IPS-18a (cell line): ENCODE data around the gene CPB2.

Source experiments
- H3K27ac ChIP-seq: one replicate; pipeline ENCODE4 v1.5.1; 2013; ENCODE audit warnings: low read length
- H3K27me3 ChIP-seq: one replicate; pipeline ENCODE4 v1.6.1; 2013; ENCODE audit warnings: mild to moderate bottlenecking, low read length; ENCODE audit not compliant: control insufficient read depth, insufficient read depth
- H3K36me3 ChIP-seq: one replicate; pipeline ENCODE4 v1.6.1; 2013; ENCODE audit warnings: low read depth, low read length; ENCODE audit not compliant: control insufficient read depth
- H3K4me1 ChIP-seq: one replicate; pipeline ENCODE4 v1.6.1; 2013; ENCODE audit warnings: low read depth, low read length; ENCODE audit not compliant: control insufficient read depth
- H3K4me3 ChIP-seq: one replicate; pipeline ENCODE4 v1.5.1; 2013; ENCODE audit warnings: low read length
- H3K9ac ChIP-seq: one replicate; pipeline ENCODE4 v1.6.1; 2013; ENCODE audit warnings: mild to moderate bottlenecking, low read length, moderate library complexity
- H3K9me3 ChIP-seq: one replicate; pipeline ENCODE4 v1.6.1; 2013; ENCODE audit warnings: low read depth, low read length; ENCODE audit not compliant: control insufficient read depth

CPB2 gene

DNA sequence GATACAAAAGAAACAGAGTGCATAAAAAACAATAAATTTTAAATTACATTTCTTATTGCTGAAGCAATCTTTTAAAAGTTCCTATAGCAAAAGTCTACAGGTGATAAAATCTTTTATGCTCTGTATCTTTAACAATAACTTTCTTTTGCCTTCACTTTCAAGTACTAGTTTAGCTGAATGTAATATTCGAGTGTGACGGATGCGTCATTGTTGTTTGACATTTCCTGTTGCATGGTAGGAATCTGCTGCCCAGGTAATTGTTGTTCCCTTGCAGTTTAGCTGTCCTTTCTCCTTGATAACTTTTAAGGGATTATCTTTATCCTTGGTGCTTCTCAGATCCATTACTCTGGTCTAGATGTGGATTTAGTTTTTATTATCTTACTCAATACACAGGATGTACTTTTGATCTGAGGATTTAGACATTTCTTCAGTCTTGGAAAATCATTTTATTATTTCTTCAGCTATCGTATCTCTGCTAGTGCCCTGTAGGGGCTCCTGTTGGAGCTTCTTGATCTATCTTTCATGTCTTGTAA, 2.1 kb upstream of the CPB2 start:
- Histone ChIP-seq H3K9me3 (no peaks in the 10 kb centered on the region), H3K4me3 (no peak overlapping the region), H3K9ac (no peak overlapping the region), H3K27me3 (no peaks in the 10 kb centered on the region), H3K36me3 (no peaks in the 10 kb centered on the region), H3K4me1 (no peaks in the 10 kb centered on the region), H3K27ac (no peak overlapping the region)

GRCh38 chr13:46103037-46103436, 1.8 kb downstream of the CPB2 start:
- no peaks in the 10 kb centered on the region for H3K4me1 ChIP-seq
- H3K27ac ChIP-seq, result no peak overlapping the region
- H3K9ac ChIP-seq, result no peak overlapping the region
- no peaks in the 10 kb centered on the region for H3K9me3 ChIP-seq
- no peaks in the 10 kb centered on the region for H3K36me3 ChIP-seq
- H3K4me3 ChIP-seq, result no peak overlapping the region
- H3K27me3 ChIP-seq, result no peaks in the 10 kb centered on the region

DNA sequence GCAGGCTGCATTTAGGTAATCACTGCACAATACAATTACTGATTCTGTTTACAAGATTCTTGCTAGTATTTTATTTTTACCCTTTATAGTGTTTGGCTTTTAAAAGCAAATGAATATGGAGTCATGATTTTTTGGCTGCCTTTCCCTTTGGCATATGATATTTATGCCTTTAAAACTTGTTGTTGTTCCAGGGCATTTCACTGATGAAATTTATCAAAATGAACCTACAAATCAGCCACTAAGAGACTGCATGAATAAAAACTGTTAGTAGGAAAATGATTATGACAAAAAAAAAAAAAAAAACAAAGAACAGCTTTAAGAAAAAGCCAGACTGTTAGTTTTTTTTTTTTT, 2.6 kb downstream of the CPB2 start:
- H3K9me3 ChIP-seq, result no peaks in the 10 kb centered on the region
- no peak overlapping the region for H3K9ac ChIP-seq
- H3K27me3 ChIP-seq, result no peaks in the 10 kb centered on the region
- H3K4me3 ChIP-seq, result no peak overlapping the region
- no peaks in the 10 kb centered on the region for H3K4me1 ChIP-seq
- H3K27ac ChIP-seq, result no peak overlapping the region
- no peaks in the 10 kb centered on the region for H3K36me3 ChIP-seq

DNA sequence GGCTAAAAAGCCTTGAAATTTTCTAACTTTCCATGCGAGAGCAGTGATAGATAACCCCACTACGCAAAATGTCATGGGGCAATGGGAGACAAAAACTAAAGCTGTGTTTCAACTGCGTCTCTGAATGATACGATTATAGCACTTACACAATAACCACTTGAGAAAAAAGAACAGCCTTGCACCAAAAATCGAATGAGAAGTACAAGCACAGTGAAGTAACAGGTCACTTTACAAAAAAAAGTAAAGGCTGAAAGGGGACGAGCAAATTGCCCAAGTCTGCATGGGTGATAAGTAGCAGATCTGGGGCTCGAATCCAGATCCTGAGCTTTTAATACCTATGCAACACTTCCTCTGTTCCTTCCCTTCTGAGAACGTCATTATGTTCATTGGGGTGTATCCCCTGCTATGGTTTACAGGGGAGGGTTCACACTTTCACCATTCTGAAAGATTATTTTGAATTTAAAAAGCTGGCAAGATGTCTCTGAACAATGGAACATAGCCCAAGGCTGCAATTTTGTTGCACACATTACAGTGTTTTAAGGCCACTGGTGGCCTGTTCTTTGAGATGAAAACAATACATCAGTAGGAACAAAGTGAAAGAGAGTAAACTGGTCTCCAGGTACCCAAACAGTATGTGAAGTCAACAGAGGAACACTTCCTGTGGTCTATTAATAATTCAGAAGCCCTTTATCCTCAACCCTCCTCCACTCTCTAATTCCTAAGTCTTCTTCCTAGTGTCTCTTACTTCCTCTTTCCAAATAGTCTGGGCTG, 3.2 kb downstream of the CPB2 start:
- no peak overlapping the region for H3K4me3 ChIP-seq
- no peaks in the 10 kb centered on the region for H3K27me3 ChIP-seq
- H3K4me1 ChIP-seq, result no peaks in the 10 kb centered on the region
- H3K27ac ChIP-seq, result no peak overlapping the region
- H3K36me3 ChIP-seq, result no peaks in the 10 kb centered on the region
- H3K9me3 ChIP-seq, result no peaks in the 10 kb centered on the region
- H3K9ac ChIP-seq, result no peak overlapping the region

DNA sequence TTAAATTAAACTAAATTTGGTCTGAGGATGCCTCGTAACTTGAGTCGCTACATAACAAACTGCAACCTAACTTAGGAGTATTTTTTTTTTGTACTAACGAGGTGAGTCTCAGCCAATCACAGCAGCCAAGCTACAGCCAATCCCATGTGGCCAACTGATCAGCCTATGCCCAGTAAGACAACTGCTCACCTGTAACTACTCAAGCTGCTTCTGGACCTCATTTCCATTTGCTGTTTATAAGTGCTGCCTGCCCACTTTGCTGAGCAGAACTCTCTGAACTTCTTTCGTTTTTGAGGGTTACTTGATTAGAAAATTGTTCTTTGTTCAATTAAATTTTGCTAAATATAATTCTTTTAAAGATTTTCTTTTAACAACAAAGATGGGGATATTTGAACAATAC, 3.8 kb downstream of the CPB2 start:
- Histone ChIP-seq H3K4me1 (no peaks in the 10 kb centered on the region), H3K36me3 (no peaks in the 10 kb centered on the region), H3K9me3 (no peaks in the 10 kb centered on the region), H3K27me3 (no peaks in the 10 kb centered on the region), H3K27ac (no peak overlapping the region), H3K9ac (no peak overlapping the region), H3K4me3 (no peak overlapping the region)

- H3K36me3 ChIP-seq, result no peaks in the 10 kb centered on the region
- H3K9me3 ChIP-seq, result no peaks in the 10 kb centered on the region
- no peaks in the 10 kb centered on the region for H3K4me1 ChIP-seq
- no peaks in the 10 kb centered on the region for H3K27me3 ChIP-seq
- H3K27ac ChIP-seq, result no peak overlapping the region
- no peak overlapping the region for H3K9ac ChIP-seq
- no peak overlapping the region for H3K4me3 ChIP-seq
Measured at GRCh38 chr13:46100191-46100815, 4.5 kb downstream of the CPB2 start.

DNA sequence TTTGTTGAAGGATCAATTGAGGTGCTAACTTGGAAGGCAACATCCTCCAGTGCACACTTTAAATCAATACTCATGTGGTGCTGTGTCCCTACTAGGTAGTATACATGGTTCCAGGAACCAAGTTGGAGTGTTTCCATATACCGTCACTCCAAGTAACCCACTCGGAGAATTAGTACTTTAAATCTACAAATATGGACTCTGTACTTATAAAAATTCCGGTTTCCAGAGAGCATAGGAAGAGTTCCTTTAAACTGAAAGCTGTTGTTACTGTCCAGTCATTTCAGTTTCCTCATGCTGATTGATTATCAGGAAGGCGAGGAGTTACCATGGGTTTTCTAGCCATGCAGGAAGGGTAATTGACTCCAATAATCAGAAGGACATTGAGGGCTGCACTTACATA, 7.2 kb downstream of the CPB2 start:
- Histone ChIP-seq H3K4me1 (no peaks in the 10 kb centered on the region), H3K9me3 (no peaks in the 10 kb centered on the region), H3K27ac (no peak overlapping the region), H3K36me3 (no peaks in the 10 kb centered on the region), H3K27me3 (no peaks in the 10 kb centered on the region), H3K9ac (no peak overlapping the region), H3K4me3 (no peak overlapping the region)

- H3K4me1 ChIP-seq, result no peaks in the 10 kb centered on the region
- H3K36me3 ChIP-seq, result no peaks in the 10 kb centered on the region
- no peaks in the 10 kb centered on the region for H3K27me3 ChIP-seq
- no peak overlapping the region for H3K27ac ChIP-seq
- no peak overlapping the region for H3K9ac ChIP-seq
- no peaks in the 10 kb centered on the region for H3K9me3 ChIP-seq
- no peak overlapping the region for H3K4me3 ChIP-seq
Measured at GRCh38 chr13:46097015-46097414, 7.8 kb downstream of the CPB2 start.

DNA sequence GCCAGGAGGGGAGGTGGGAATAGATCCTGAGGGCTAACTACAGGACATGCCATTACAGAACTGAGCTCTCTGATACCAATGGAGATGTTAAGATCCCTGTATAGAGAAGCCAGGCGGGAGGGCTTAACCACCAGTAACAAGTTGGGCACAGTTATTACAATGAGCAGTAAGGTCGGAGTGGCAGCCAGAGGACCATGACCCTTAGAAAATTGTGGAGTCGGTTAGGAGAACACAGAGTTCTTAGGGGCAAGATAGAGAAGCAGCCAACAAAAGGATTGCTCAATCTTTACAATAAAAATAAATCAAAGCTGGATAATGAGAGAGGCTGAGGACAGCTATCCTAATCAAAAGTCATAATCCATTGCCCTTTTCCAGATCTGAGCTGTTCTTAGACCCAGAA, 10.4 kb downstream of the CPB2 start:
- no peak overlapping the region for H3K27ac ChIP-seq

DNA sequence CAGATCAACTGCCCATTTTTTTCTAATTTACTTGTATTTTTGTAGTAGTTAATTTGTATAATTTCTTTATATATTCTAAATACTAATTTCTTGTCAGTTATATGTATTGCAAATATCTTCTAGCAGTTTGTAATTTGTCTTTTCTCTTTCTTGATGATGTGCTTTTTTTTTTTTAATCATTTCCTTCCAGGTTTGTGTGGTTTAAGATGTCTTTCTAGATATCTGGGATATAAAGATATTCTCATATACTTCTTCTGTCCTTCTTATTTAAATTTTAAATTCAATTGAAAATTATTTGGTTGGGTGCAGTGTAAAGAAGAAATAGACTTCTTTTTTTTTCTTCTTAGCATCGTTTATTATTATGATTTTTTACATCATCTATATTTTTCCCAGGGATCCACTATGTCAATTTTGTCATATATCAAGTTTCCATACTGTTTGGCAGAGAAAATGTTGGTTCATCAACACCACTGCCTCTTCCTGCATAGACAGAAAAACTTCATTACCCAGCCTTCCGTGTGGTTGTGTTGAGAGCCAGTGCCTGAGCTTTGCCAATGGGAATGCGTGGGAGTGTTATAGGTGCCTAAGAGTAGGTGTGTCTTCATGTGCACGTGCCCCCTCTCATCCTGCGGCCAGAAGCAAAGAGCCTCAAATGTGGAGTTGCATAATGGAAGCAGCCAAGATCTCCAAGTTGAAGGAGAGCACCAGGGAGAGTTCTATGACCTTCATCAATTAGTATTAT, 15.8 kb downstream of the CPB2 start:
- Histone ChIP-seq H3K27me3 (no peaks in the 10 kb centered on the region), H3K36me3 (no peaks in the 10 kb centered on the region), H3K4me1 (no peaks in the 10 kb centered on the region), H3K9ac (no peak overlapping the region), H3K4me3 (no peak overlapping the region), H3K9me3 (no peaks in the 10 kb centered on the region), H3K27ac (no peak overlapping the region)

More for the DNA sequence above, 10.4 kb downstream of the CPB2 start:
- Histone ChIP-seq H3K9me3 (no peaks in the 10 kb centered on the region), H3K9ac (no peak overlapping the region), H3K36me3 (no peaks in the 10 kb centered on the region), H3K4me1 (no peaks in the 10 kb centered on the region), H3K27me3 (no peaks in the 10 kb centered on the region), H3K4me3 (no peak overlapping the region)

- H3K9ac ChIP-seq, result no peak overlapping the region
Measured at GRCh38 chr13:46087481-46087880, 17.4 kb downstream of the CPB2 start.

More at GRCh38 chr13:46087481-46087880, 17.4 kb downstream of the CPB2 start:
- H3K4me3 ChIP-seq, result no peak overlapping the region
- H3K9me3 ChIP-seq, result no peaks in the 10 kb centered on the region
- H3K27ac ChIP-seq, result no peak overlapping the region
- no peaks in the 10 kb centered on the region for H3K36me3 ChIP-seq
- no peaks in the 10 kb centered on the region for H3K4me1 ChIP-seq
- no peaks in the 10 kb centered on the region for H3K27me3 ChIP-seq
